Esophagus squamous epithelium (tissue), 4 donors: ENCODE data around the gene ASB11.

Experiments used
- CTCF ChIP-seq, 6 experiments: fragments of 450-650 bp in 4 of 6; fragments of 200-600 bp in 2 of 6; sonication (generic) in 2 of 6; IDR thresholded peaks; one replicate each; pipeline ENCODE4 v1.5.1; 2016 to 2019; ENCODE audit warnings: antibody characterized with exemption in 6 of 6, mild to moderate bottlenecking in 4 of 6, moderate library complexity in 4 of 6
- POLR2A ChIP-seq, 4 donors: fragments of 450-650 bp; IDR thresholded peaks; one replicate each; pipeline ENCODE4 v1.6.1; 2017; ENCODE audit warnings: antibody characterized with exemption in 4 of 4, mild to moderate bottlenecking in 4 of 4, moderate library complexity in 3 of 4

DNA sequence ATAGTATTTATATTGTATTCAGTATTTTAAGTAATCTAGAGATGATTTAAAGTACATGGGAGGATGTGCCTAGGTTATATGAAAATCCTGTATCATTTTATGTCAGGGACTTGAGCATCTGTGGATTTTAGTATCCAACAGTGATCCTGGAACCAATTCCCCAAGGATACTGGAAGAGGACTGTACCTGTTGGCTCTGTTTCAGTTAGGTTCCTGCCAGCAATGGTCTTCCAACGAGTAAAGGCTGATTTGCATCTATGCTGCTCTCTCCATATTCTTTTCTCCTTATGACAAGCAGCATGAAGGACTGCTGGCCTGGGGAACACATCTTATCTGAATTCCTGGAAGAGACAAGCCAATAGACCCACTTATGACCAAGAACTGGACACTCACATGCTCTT is 80.4 kb downstream of the ASB11 start:
- TF ChIP-seq CTCF (IDR thresholded peaks at IDR 0.05) (no peak), POLR2A (IDR thresholded peaks at IDR 0.05) (no peak)
